ENCODE data around the gene RNF126. TPM values are rescaled to one million over a fixed set of nuclear protein-coding genes. Genes with fewer than 3 reads are reported as not detected.

The RNF126 gene
- total RNA-seq, 1 donor from 2014 or later: 68.0 TPM

DNA sequence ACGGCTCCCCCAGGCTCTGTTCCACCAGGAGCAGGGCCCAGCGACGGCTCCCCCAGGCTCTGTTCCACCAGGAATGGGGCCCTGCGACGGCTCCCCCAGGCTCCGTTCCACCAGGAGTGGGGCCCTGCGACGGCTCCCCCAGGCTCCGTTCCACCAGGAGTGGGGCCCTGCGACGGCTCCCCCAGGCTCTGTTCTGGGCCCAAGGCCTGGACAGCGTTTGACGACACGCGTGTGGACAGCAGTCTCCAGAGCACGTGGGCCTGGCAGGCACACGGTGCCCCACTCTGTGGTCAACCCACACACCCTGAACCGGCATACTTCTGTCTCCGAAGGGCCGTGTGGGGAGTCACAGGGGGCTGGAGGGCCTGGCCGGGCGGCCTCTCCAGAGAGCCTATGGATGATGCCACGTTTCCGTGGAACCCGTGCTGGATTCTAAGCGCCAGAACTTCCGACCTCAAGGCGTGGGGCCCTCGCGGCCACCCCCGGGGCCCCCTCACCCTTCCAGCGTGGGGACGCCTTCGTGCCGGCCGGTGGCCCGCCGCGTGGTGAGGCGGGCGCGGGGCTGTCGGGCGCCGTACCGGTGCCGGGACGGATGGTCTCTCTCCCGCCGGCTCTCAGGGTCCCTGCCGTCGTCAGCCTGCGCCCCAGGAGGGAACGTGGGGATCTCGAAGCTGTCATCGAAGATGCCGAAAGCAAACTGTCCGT, 11.7 kb downstream of the RNF126 start:
- Histone ChIP-seq H3K4me1 (no peaks in the 10 kb centered on the region), H3K36me3 (peaks cover 0 to 61% of the 10 kb centered on the region in 2 donors), H3K27me3 (no peaks in the 10 kb centered on the region), H3K4me3 (no peak overlapping the region), H3K9me3 (no peaks in the 10 kb centered on the region), H3K27ac (no peak overlapping the region)
- no peak for TF ChIP-seq POLR2AphosphoS5 (IDR thresholded peaks at IDR 0.05; ENCODE audit: insufficient read depth in 1 of 2, low read depth in 1 of 2)
- TF ChIP-seq POLR2A (IDR thresholded peaks at IDR 0.05): no peak
- TF ChIP-seq CTCF (IDR thresholded peaks at IDR 0.05): no peak
- intact Hi-C loops (cut with DNase I): no loop called here
- DNase-seq (ENCODE audit: extremely low spot score in 2 of 2): no peak

GRCh38 chr19:650121-650520, 12.9 kb downstream of the RNF126 start:
- Histone ChIP-seq H3K27ac (no peak overlapping the region), H3K36me3 (peaks cover 0 to 69% of the 10 kb centered on the region in 2 donors), H3K9me3 (no peaks in the 10 kb centered on the region), H3K4me1 (no peaks in the 10 kb centered on the region), H3K27me3 (no peaks in the 10 kb centered on the region), H3K4me3 (no peak overlapping the region)
- TF ChIP-seq POLR2AphosphoS5 (IDR thresholded peaks at IDR 0.05; ENCODE audit: insufficient read depth in 1 of 2, low read depth in 1 of 2) (no peak), CTCF (IDR thresholded peaks at IDR 0.05) (no peak), POLR2A (IDR thresholded peaks at IDR 0.05) (no peak)
- intact Hi-C loops (cut with DNase I): no loop called here
- no peak for DNase-seq (ENCODE audit: extremely low spot score in 2 of 2)

- peaks cover 0 to 69% of the 10 kb centered on the region in 2 donors for H3K36me3 ChIP-seq
- TF ChIP-seq POLR2AphosphoS5 (IDR thresholded peaks at IDR 0.05; ENCODE audit: insufficient read depth in 1 of 2, low read depth in 1 of 2) (no peak), POLR2A (IDR thresholded peaks at IDR 0.05) (no peak), CTCF (IDR thresholded peaks at IDR 0.05) (no peak)
- no peak for DNase-seq (ENCODE audit: extremely low spot score in 2 of 2)
- no peak overlapping the region for H3K27ac ChIP-seq
- intact Hi-C loops (cut with DNase I): no loop called here
- no peaks in the 10 kb centered on the region for H3K4me1 ChIP-seq
- no peaks in the 10 kb centered on the region for H3K9me3 ChIP-seq
- H3K27me3 ChIP-seq: no peaks in the 10 kb centered on the region
- no peak overlapping the region for H3K4me3 ChIP-seq
Measured at GRCh38 chr19:648904-649801, 13.9 kb downstream of the RNF126 start.

- TF ChIP-seq CTCF (IDR thresholded peaks at IDR 0.05) (no peak), POLR2AphosphoS5 (IDR thresholded peaks at IDR 0.05; ENCODE audit: insufficient read depth in 1 of 2, low read depth in 1 of 2) (no peak)
- Histone ChIP-seq H3K4me3 (no peak overlapping the region), H3K9me3 (no peaks in the 10 kb centered on the region), H3K36me3 (peaks cover 0 to 67% of the 10 kb centered on the region in 2 donors), H3K4me1 (no peaks in the 10 kb centered on the region), H3K27ac (no peak overlapping the region), H3K27me3 (no peaks in the 10 kb centered on the region)
- DNase-seq (ENCODE audit: extremely low spot score in 2 of 2): no peak
- intact Hi-C loops (cut with DNase I): no loop called here
Measured at GRCh38 chr19:648305-648704, 14.7 kb downstream of the RNF126 start.
